OCI-LY7 (cell line): ENCODE measurements around the gene RBBP5. TPM values are rescaled to one million over a fixed set of nuclear protein-coding genes. Genes with fewer than 3 reads are reported as not detected.

Experiments
- BruUV-seq: library from RNA; stranded (reverse); fragments of 400-500 nt; replicated peaks from 2 replicates; lab custom pipeline; 2021; lab: Mats Ljungman, UMichigan
- CTCF ChIA-PET: fragments of 300-600 bp; sonication (Branson Sonifier 250); formaldehyde crosslinking; loops from one replicate; lab custom pipeline; 2022; ENCODE audit warnings: antibody characterized with exemption; ENCODE audit not compliant: unreplicated experiment; lab: Charles Lee
- POLR2A ChIA-PET: fragments of 300-600 bp; sonication (Branson Sonifier 250); formaldehyde crosslinking; loops from one replicate; lab custom pipeline; 2022; ENCODE audit warnings: antibody characterized with exemption; lab: Charles Lee
- DNase-seq: peaks from one replicate; pipeline ENCODE4 v3.0.0-alpha.2; 2015; ENCODE audit warnings: low spot score
- H2AFZ ChIP-seq: fragments of 200-600 bp; sonication (generic), shearing (Covaris generic); 2 replicates; pipeline ENCODE4 v1.6.1; 2014; ENCODE audit warnings: mild to moderate bottlenecking, antibody characterized with exemption, low read length, moderate library complexity
- H3K27ac ChIP-seq: fragments of 200-600 bp; sonication (generic); 2 replicates; pipeline ENCODE4 v1.5.1; 2014; ENCODE audit warnings: mixed run types, low read depth, mild to moderate bottlenecking, moderate library complexity, low read length, inconsistent platforms; ENCODE audit not compliant: poor library complexity, severe bottlenecking
- H3K36me3 ChIP-seq: fragments of 200-600 bp; sonication (generic); 2 replicates; pipeline ENCODE4 v1.6.1; 2014; ENCODE audit warnings: mild to moderate bottlenecking, antibody characterized with exemption, low read length, moderate library complexity, mixed read lengths; ENCODE audit not compliant: insufficient read depth
- H3K4me1 ChIP-seq: fragments of 200-600 bp; sonication (generic); 2 replicates; pipeline ENCODE4 v1.5.1; 2014; ENCODE audit warnings: mild to moderate bottlenecking, low read length; ENCODE audit not compliant: insufficient read depth, poor library complexity, severe bottlenecking
- H3K4me2 ChIP-seq: fragments of 200-600 bp; sonication (generic); 2 replicates; pipeline ENCODE4 v1.6.1; 2014; ENCODE audit warnings: mild to moderate bottlenecking, low read length
- H3K4me3 ChIP-seq: fragments of 200-600 bp; sonication (generic); 2 replicates; pipeline ENCODE4 v1.5.1; 2014; ENCODE audit warnings: mild to moderate bottlenecking, low read depth, low read length; ENCODE audit not compliant: poor library complexity, severe bottlenecking
- H3K79me2 ChIP-seq: fragments of 200-600 bp; sonication (generic); 2 replicates; pipeline ENCODE4 v1.6.1; 2016; ENCODE audit warnings: low read depth, mild to moderate bottlenecking, low read length, moderate library complexity, mixed read lengths; ENCODE audit not compliant: insufficient read depth
- H3K9me2 ChIP-seq: fragments of 200-600 bp; sonication (generic); 2 replicates; pipeline ENCODE4 v1.6.1; 2016; ENCODE audit warnings: mild to moderate bottlenecking, low read length, mixed read lengths; ENCODE audit not compliant: insufficient read depth
- H3K9me3 ChIP-seq: fragments of 200-600 bp; sonication (generic); 2 replicates; pipeline ENCODE4 v1.6.1; 2014; ENCODE audit warnings: mild to moderate bottlenecking, mixed run types, low read length, mixed read lengths
- H4K20me1 ChIP-seq: fragments of 200-600 bp; sonication (generic); 2 replicates; pipeline ENCODE4 v1.6.1; 2014; ENCODE audit warnings: mild to moderate bottlenecking, antibody characterized with exemption, low read length, moderate library complexity, mixed read lengths; ENCODE audit not compliant: insufficient read depth
- CTCF ChIP-seq: fragments of 200-600 bp; sonication (generic); conservative IDR thresholded peaks from 2 replicates; pipeline ENCODE4 v1.5.1; 2014; ENCODE audit warnings: mild to moderate bottlenecking, antibody characterized with exemption, low read length, moderate library complexity, mixed read lengths
- EZH2phosphoT487 ChIP-seq: fragments of 200-600 bp; sonication (generic); IDR thresholded peaks from 2 replicates; pipeline ENCODE4 v1.6.1; 2018; ENCODE audit warnings: low read depth, borderline replicate concordance, mild to moderate bottlenecking, mixed run types, antibody characterized with exemption, low read length, moderate library complexity, mixed read lengths
- intact Hi-C: fragments of 100-400 bp; cut with micrococcal nuclease; formaldehyde crosslinking; loops from one replicate; pipeline ENCODE4 v1.10.0; 2022; ENCODE audit not compliant: unreplicated experiment
- total RNA-seq, 2 experiments: library from RNA; depleted of rRNA in 1 of 2; stranded (reverse); fragments of >200 nt in 1 of 2; shearing (Covaris generic) in 1 of 2; gene quantifications; 2 replicates each; pipeline ENCODE4 v1.2.3, GENCODE V29; 2014 to 2022

The RBBP5 gene
- total RNA-seq, 2 experiments from 2014 or later, result 11.9 to 17.4 TPM

DNA sequence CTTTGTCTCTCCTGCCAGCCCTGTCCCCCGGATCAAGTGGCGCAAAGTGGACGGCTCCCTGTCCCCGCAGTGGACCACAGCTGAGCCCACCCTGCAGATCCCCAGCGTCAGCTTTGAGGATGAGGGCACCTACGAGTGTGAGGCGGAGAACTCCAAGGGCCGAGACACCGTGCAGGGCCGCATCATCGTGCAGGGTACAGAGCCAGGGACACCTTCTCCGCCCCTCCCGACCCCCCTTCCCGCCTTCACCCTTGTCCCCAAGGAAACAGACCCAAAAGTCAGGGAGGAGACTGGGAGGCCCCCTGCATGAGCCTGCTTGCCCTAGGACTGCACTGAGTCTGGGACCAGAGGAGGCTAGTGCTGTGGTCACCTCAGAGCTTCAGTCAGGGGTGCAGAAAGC lies 60.6 kb downstream of the RBBP5 start:
- Histone ChIP-seq H4K20me1 (no peaks in the 10 kb centered on the region; the same call in 1 of the 2 replicates), H2AFZ (no peak overlapping the region), H3K79me2 (no peaks in the 10 kb centered on the region), H3K27ac (no peak overlapping the region), H3K9me2 (no peaks in the 10 kb centered on the region), H3K4me1 (no peaks in the 10 kb centered on the region), H3K4me2 (no peak overlapping the region), H3K9me3 (no peaks in the 10 kb centered on the region), H3K36me3 (no peaks in the 10 kb centered on the region), H3K4me3 (no peak overlapping the region)
- ChIA-PET POLR2A (interaction anchor here (0.6 kb wide), 1 partner anchor 63 kb away, joined by 3 read pairs; no protein-coding TSS in a partner anchor), CTCF (interaction anchor here (0.6 to 2.0 kb wide), 11 partner anchors 8 to 89 kb away, joined by 3 to 9 read pairs (median 4); partner anchors contain the start of gene RBBP5)
- no peak for TF ChIP-seq EZH2phosphoT487
- TF ChIP-seq CTCF, result no peak
- no TSS peak for BruUV-seq
- intact Hi-C loops, result loop anchor here (1.0 to 10.0 kb wide), 3 partner anchors 72 to 252 kb away; no protein-coding TSS in a partner anchor
- DNase-seq, result no peak

DNA sequence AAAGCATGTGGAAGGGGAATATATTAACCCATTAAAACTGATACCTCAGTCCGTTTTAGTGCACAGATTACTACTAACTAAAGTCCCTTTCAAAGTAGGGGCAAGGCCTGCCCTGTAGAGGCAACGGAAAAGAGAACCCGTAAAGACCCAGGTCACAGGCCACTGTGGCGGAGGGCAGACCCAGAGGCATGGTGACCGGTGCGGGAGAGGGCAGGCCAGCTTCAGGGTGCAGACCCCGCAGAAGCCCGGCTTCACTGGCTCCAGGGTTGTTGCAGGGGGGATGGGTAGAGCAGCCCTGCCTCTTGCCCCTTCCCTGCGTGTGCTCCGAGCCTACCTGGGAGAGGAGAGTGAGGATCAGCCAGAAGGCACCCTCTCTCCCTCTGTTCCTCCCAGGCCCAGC lies 61.0 kb downstream of the RBBP5 start:
- POLR2A ChIA-PET, result no interaction called here
- no peak overlapping the region for H3K4me3 ChIP-seq
- BruUV-seq, result no TSS peak
- no peaks in the 10 kb centered on the region for H3K9me2 ChIP-seq
- TF ChIP-seq EZH2phosphoT487 (no peak), CTCF (no peak)
- intact Hi-C loops, result loop anchor here (1.0 to 10.0 kb wide), 3 partner anchors 71 to 252 kb away; no protein-coding TSS in a partner anchor
- H3K27ac ChIP-seq, result no peak overlapping the region
- CTCF ChIA-PET, result interaction anchor here (0.6 to 2.0 kb wide), 4 partner anchors 9 to 71 kb away, joined by 3 to 9 read pairs (median 4); partner anchors contain the start of gene RBBP5
- no peaks in the 10 kb centered on the region for H3K36me3 ChIP-seq
- H3K79me2 ChIP-seq, result no peaks in the 10 kb centered on the region
- H3K4me1 ChIP-seq, result no peaks in the 10 kb centered on the region
- H4K20me1 ChIP-seq, result no peaks in the 10 kb centered on the region; the same call in 1 of the 2 replicates
- H3K9me3 ChIP-seq, result no peaks in the 10 kb centered on the region
- H2AFZ ChIP-seq, result no peak overlapping the region
- no peak overlapping the region for H3K4me2 ChIP-seq
- DNase-seq, result no peak

- CTCF ChIA-PET, result no interaction called here
- H3K79me2 ChIP-seq, result no peaks in the 10 kb centered on the region
- BruUV-seq, result no TSS peak
- no peaks in the 10 kb centered on the region; the same call in 1 of the 2 replicates for H4K20me1 ChIP-seq
- no peak overlapping the region for H2AFZ ChIP-seq
- TF ChIP-seq CTCF (no peak), EZH2phosphoT487 (no peak)
- H3K9me3 ChIP-seq, result no peaks in the 10 kb centered on the region
- no peak overlapping the region for H3K4me2 ChIP-seq
- no peak for DNase-seq
- H3K36me3 ChIP-seq, result no peaks in the 10 kb centered on the region
- H3K9me2 ChIP-seq, result no peaks in the 10 kb centered on the region
- H3K4me3 ChIP-seq, result no peak overlapping the region
- H3K27ac ChIP-seq, result no peak overlapping the region
- H3K4me1 ChIP-seq, result no peaks in the 10 kb centered on the region
- POLR2A ChIA-PET, result no interaction called here
- intact Hi-C loops, result loop anchor here (2.0 to 10.0 kb wide), 2 partner anchors 195 to 251 kb away; no protein-coding TSS in a partner anchor
These were observed 62.1 kb downstream of the RBBP5 start for GRCh38 chr1:205059660-205060059.
